Peyer's patch (tissue), 4 donors: ENCODE measurements around the gene ATN1.

ENCODE experiments used
- CTCF ChIP-seq, 6 experiments: fragments of 450-650 bp in 4 of 6; fragments of 200-600 bp in 2 of 6; sonication (generic) in 1 of 6; IDR thresholded peaks; one replicate each; pipeline ENCODE4 v1.5.1; 2017 to 2019; ENCODE audit warnings: antibody characterized with exemption in 6 of 6, mild to moderate bottlenecking in 3 of 6, moderate library complexity in 1 of 6
- POLR2A ChIP-seq, 2 donors: fragments of 450-650 bp; IDR thresholded peaks; one replicate each; pipeline ENCODE4 v1.5.1; 2017; ENCODE audit warnings: antibody characterized with exemption in 2 of 2, mild to moderate bottlenecking in 2 of 2, moderate library complexity in 2 of 2

- no peak for TF ChIP-seq CTCF (IDR thresholded peaks at IDR 0.05)
- TF ChIP-seq POLR2A (IDR thresholded peaks at IDR 0.05), result no peak
Observed at GRCh38 chr12:6903722-6904121, 24.0 kb upstream of the ATN1 start.
